Endodermal cell (in vitro differentiated cells): ENCODE results near the gene ULBP1. TPM values are rescaled to one million over a fixed set of nuclear protein-coding genes. Genes with fewer than 3 reads are reported as not detected.
"Not testable (repeated sequence)": the region's sequence is repeated elsewhere in the genome, so short reads cannot be mapped to it uniquely, and the experiment has no call there.

Experiments used
- DNase-seq: peaks from one replicate; pipeline ENCODE4 v3.0.0-alpha.2; 2017
- H3K27ac ChIP-seq: 2 replicates; pipeline ENCODE4 v1.5.1; 2013; ENCODE audit warnings: mild to moderate bottlenecking, low read depth, low read length, moderate library complexity
- H3K27me3 ChIP-seq: 2 replicates; pipeline ENCODE4 v1.6.1; 2013; ENCODE audit warnings: mild to moderate bottlenecking, low read length, moderate library complexity; ENCODE audit not compliant: insufficient read depth, control insufficient read depth, poor library complexity, severe bottlenecking
- H3K36me3 ChIP-seq: 2 replicates; pipeline ENCODE4 v1.7.0; 2013; ENCODE audit warnings: mild to moderate bottlenecking, low read length, moderate library complexity; ENCODE audit not compliant: control insufficient read depth, insufficient read depth
- H3K4me1 ChIP-seq: one replicate; pipeline ENCODE4 v1.7.0; 2013; ENCODE audit warnings: low read length; ENCODE audit not compliant: control insufficient read depth, insufficient read depth
- H3K4me3 ChIP-seq: 2 replicates; pipeline ENCODE4 v1.5.1; 2013; ENCODE audit warnings: mild to moderate bottlenecking, low read length, moderate library complexity
- H3K9ac ChIP-seq: 2 replicates; pipeline ENCODE4 v1.6.1; 2013; ENCODE audit warnings: mild to moderate bottlenecking, low read length, moderate library complexity; ENCODE audit not compliant: poor library complexity, severe bottlenecking; ENCODE audit errors: extremely low read depth
- H3K9me3 ChIP-seq: 2 replicates; pipeline ENCODE4 v1.6.1; 2013; ENCODE audit warnings: mild to moderate bottlenecking, low read length, moderate library complexity; ENCODE audit not compliant: control insufficient read depth
- H3K27ac Mint-ChIP-seq: 2 replicates; pipeline ENCODE4 v1.8.0; 2020; ENCODE audit warnings: mixed read lengths
- H3K27me3 Mint-ChIP-seq: 2 replicates; pipeline ENCODE4 v1.8.0; 2021; ENCODE audit warnings: mild to moderate bottlenecking, mixed read lengths; ENCODE audit not compliant: insufficient read depth
- H3K36me3 Mint-ChIP-seq: 2 replicates; pipeline ENCODE4 v1.8.0; 2020; ENCODE audit warnings: low read depth, mixed read lengths
- H3K4me1 Mint-ChIP-seq: 2 replicates; pipeline ENCODE4 v1.8.0; 2020; ENCODE audit warnings: mixed read lengths
- H3K4me3 Mint-ChIP-seq: 2 replicates; pipeline ENCODE4 v1.8.0; 2020; ENCODE audit warnings: mild to moderate bottlenecking, moderate library complexity, mixed read lengths
- H3K9me3 Mint-ChIP-seq: 2 replicates; pipeline ENCODE4 v1.8.0; 2020; ENCODE audit warnings: mild to moderate bottlenecking, mixed read lengths
- WGBS, 2 experiments: methylation state at CpG; one replicate each; pipeline versions ENCODE4 v1.1.5 to v1.1.7; 2013; ENCODE audit warnings: missing lambda C conversion rate in 2 of 2, mixed read lengths in 1 of 2; ENCODE audit not compliant: insufficient coverage in 1 of 2, insufficient read length in 1 of 2; 5-methylcytosine and 5-hydroxymethylcytosine counted together
- total RNA-seq, 2 donors: library from RNA; stranded (reverse); fragmentation: NEBNext Ultra II Directional in 1 of 2; extraction: Animal tissue kit (Norgen Biotek cat#: 25700) in 1 of 2; gene quantifications; 2 replicates in 1 of 2; 3 replicates in 1 of 2; pipeline ENCODE4 v1.2.1, GENCODE V29; 2021
- TF ChIP-seq, protein P1 (sequence below): fragments of 200-600 bp; sonication (generic); conservative IDR thresholded peaks from 2 replicates; pipeline ENCODE4 v1.5.0; 2021; ENCODE audit warnings: antibody characterized with exemption, mild to moderate bottlenecking

The ULBP1 gene
- total RNA-seq, 2 donors from 2014 or later, result 0.31 to 0.55 TPM

DNA sequence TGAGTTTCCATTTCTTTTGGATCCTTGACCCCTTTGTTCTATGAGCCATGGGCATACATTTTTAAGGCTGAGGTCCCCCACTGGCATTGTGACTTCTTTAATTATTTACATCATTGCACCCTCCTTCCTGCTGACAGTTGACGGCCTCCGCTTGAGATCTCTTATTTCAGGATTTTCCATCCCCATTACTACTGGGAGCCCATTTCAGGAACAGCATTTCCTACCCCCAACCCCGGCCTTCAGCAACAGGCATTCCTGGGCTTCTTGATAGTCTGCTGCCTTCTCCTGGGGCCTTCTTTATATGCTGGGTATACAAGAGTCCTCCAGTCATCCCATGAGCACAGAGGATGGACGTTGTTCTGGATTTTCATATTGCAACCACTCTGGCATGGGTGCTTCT lies 3.8 kb downstream of the ULBP1 start:
- no peak overlapping the region for H3K4me3 Mint-ChIP-seq
- Histone ChIP-seq H3K9me3 (no peaks in the 10 kb centered on the region), H3K4me3 (no peak overlapping the region), H3K9ac (no peak overlapping the region), H3K27ac (no peak overlapping the region), H3K36me3 (no peaks in the 10 kb centered on the region), H3K27me3 (peaks cover 99% of the 10 kb centered on the region), H3K4me1 (no peaks in the 10 kb centered on the region)
- H3K36me3 Mint-ChIP-seq, result no peaks in the 10 kb centered on the region
- no peak overlapping the region for H3K27ac Mint-ChIP-seq
- H3K27me3 Mint-ChIP-seq, result peaks cover 98% of the 10 kb centered on the region
- peaks cover 10% of the 10 kb centered on the region for H3K4me1 Mint-ChIP-seq
- TF ChIP-seq, protein P1, sequence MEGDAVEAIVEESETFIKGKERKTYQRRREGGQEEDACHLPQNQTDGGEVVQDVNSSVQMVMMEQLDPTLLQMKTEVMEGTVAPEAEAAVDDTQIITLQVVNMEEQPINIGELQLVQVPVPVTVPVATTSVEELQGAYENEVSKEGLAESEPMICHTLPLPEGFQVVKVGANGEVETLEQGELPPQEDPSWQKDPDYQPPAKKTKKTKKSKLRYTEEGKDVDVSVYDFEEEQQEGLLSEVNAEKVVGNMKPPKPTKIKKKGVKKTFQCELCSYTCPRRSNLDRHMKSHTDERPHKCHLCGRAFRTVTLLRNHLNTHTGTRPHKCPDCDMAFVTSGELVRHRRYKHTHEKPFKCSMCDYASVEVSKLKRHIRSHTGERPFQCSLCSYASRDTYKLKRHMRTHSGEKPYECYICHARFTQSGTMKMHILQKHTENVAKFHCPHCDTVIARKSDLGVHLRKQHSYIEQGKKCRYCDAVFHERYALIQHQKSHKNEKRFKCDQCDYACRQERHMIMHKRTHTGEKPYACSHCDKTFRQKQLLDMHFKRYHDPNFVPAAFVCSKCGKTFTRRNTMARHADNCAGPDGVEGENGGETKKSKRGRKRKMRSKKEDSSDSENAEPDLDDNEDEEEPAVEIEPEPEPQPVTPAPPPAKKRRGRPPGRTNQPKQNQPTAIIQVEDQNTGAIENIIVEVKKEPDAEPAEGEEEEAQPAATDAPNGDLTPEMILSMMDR, result no peak
- DNase-seq, result no peak
- WGBS, 2 experiments, result 81 to 84% methylated on average over 3 to 4 of the region's 4 CpGs
- no peaks in the 10 kb centered on the region for H3K9me3 Mint-ChIP-seq

DNA sequence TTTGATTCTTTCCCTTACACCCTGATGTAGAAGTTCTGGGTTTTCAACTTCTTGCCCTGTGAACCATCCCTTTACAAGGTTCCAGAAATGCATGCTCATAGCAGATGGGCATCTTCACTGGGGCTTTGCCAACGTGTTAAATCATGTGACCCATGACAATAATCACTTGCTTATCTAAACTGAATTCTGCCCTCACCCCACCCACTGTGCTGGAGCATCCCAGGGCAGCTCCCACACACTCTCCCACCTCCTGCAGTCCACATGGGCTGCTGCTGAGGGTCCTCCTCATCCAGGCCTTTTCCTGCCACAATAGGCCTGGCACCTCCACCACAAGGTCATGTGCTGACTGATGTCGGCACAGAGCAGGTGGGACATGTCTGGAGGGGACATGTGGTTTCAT lies 4.3 kb downstream of the ULBP1 start:
- not testable (repeated sequence) for H3K9ac ChIP-seq, H3K4me1 ChIP-seq, H3K36me3 Mint-ChIP-seq, H3K27ac ChIP-seq, H3K36me3 ChIP-seq, H3K4me3 ChIP-seq, H3K27ac Mint-ChIP-seq, H3K9me3 ChIP-seq, H3K9me3 Mint-ChIP-seq, DNase-seq, H3K4me3 Mint-ChIP-seq
- H3K27me3 ChIP-seq, result peaks cover 99% of the 10 kb centered on the region
- 72 to 80% methylated on average over 2 of the region's 2 CpGs for WGBS, 2 experiments
- H3K4me1 Mint-ChIP-seq, result peaks cover 10% of the 10 kb centered on the region
- H3K27me3 Mint-ChIP-seq, result peaks cover 98% of the 10 kb centered on the region

DNA sequence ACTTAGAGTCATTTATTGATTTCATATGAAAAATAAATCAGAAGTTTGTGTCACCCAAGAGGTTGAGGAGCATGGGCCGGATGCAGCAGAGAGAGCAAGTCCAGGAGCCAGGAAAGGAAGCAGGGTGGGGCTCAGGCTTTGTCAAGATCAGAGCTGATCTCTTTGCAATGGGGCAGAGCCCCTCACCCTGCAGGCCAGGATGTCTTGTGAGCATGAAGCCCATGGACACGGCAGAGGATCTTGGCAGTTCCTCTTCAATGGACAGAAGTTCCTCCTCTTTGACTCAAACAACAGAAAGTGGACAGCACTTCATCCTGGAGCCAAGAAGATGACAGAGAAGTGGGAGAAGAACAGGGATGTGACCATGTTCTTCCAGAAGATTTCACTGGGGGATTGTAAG lies 5.2 kb downstream of the ULBP1 start:
- peaks cover 99% of the 10 kb centered on the region for H3K27me3 ChIP-seq
- DNase-seq, H3K36me3 ChIP-seq, H3K36me3 Mint-ChIP-seq, H3K9me3 ChIP-seq, H3K9me3 Mint-ChIP-seq, H3K27ac Mint-ChIP-seq, H3K4me3 ChIP-seq, H3K4me1 ChIP-seq, H3K9ac ChIP-seq, H3K4me3 Mint-ChIP-seq, H3K27ac ChIP-seq: not testable (repeated sequence)
- H3K27me3 Mint-ChIP-seq, result peaks cover 95% of the 10 kb centered on the region
- H3K4me1 Mint-ChIP-seq, result peaks cover 10% of the 10 kb centered on the region
- WGBS, 2 experiments, result 88 to 93% methylated on average over 2 of the region's 2 CpGs

DNA sequence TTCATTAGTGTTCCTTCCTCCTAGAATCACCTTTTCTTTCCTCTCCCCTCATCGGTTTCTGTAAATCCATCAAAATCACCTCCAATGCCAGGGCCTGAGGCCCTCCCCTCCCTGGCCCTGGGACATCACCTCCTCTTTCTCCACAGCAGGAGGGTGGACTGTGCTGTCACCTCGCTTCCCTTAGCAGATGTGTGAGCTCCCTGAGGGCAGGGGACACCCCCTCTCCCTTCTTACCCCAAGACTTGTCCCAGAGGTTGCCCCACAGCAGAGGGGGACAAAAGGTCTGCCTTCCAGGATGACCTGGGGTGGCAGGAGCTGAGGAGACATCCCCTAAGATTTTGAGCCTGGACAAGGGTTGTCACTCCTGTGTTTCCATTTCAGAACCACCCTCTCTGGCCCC lies 5.9 kb downstream of the ULBP1 start:
- no peaks in the 10 kb centered on the region for H3K4me1 ChIP-seq
- Mint-ChIP-seq H3K9me3 (no peaks in the 10 kb centered on the region), H3K27me3 (peaks cover 95% of the 10 kb centered on the region), H3K4me1 (peaks cover 4% of the 10 kb centered on the region), H3K36me3 (no peaks in the 10 kb centered on the region), H3K27ac (no peak overlapping the region), H3K4me3 (no peak overlapping the region)
- no peaks in the 10 kb centered on the region for H3K9me3 ChIP-seq
- WGBS, 2 experiments, result 77% methylated on average over 2 of the region's 2 CpGs; no CpG with 5 or more reads in 1 of the 2 experiments
- H3K4me3 ChIP-seq, result no peak overlapping the region
- TF ChIP-seq, protein P1, result no peak
- no peaks in the 10 kb centered on the region for H3K36me3 ChIP-seq
- peaks cover 99% of the 10 kb centered on the region for H3K27me3 ChIP-seq
- H3K27ac ChIP-seq, result no peak overlapping the region
- DNase-seq, result no peak
- H3K9ac ChIP-seq, result no peak overlapping the region

DNA sequence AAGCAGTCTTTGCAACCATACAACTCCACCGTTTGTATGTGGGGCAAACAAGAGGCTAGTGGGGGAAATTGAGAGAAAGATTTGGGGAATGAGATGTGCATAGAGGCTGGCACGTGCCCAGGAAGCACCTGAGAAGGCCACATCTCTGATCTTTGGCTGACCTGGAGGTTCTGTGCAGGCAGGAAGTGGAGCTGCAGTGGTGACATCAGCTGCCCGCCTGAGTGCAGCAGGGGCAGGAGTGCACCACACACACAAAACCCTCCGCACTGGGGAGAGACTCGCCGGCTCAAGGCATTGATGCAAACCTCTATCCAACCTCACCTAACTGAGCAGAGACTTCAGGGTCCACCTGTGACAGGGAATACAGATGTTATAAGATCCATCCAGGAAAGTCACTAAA lies 10.7 kb downstream of the ULBP1 start:
- not testable (repeated sequence) for H3K9me3 Mint-ChIP-seq, H3K9me3 ChIP-seq, H3K4me3 ChIP-seq, H3K27ac Mint-ChIP-seq, H3K4me1 Mint-ChIP-seq, H3K27ac ChIP-seq, H3K9ac ChIP-seq, DNase-seq, H3K4me3 Mint-ChIP-seq, H3K4me1 ChIP-seq, H3K36me3 Mint-ChIP-seq, H3K36me3 ChIP-seq
- peaks cover 99% of the 10 kb centered on the region for H3K27me3 ChIP-seq
- WGBS, 2 experiments, result 72 to 79% methylated on average over 3 to 6 of the region's 6 CpGs
- peaks cover 94% of the 10 kb centered on the region for H3K27me3 Mint-ChIP-seq
